Activated naive CD4-positive, alpha-beta T cell treated with Interleukin-2 at 50 U/mL for 16 hours (primary cell): ENCODE measurements around the gene CCNI2.

Source experiments
- DNase-seq: peaks from one replicate; pipeline ENCODE4 v3.0.0-alpha.2; 2020

Gene CCNI2

GRCh38 chr5:132750471-132751230 is 3.4 kb downstream of the CCNI2 start:
- DNase-seq, result no peak

GRCh38 chr5:132751444-132751843 is 4.2 kb downstream of the CCNI2 start:
- peak; percentile 58 for DNase-seq

GRCh38 chr5:132751971-132752580 is 4.8 kb downstream of the CCNI2 start:
- DNase-seq, result no peak

GRCh38 chr5:132752581-132753125 is 5.4 kb downstream of the CCNI2 start:
- DNase-seq, result no peak

- DNase-seq, result no peak
These were observed 6.1 kb downstream of the CCNI2 start for GRCh38 chr5:132753135-132753987.

GRCh38 chr5:132754111-132754510 is 6.9 kb downstream of the CCNI2 start:
- DNase-seq, result peak; percentile 1

GRCh38 chr5:132754947-132755346 is 7.7 kb downstream of the CCNI2 start:
- no peak for DNase-seq

GRCh38 chr5:132756542-132756941 is 9.3 kb downstream of the CCNI2 start:
- no peak for DNase-seq

- DNase-seq, result no peak
These were observed 11.2 kb downstream of the CCNI2 start for GRCh38 chr5:132758451-132758850.

- DNase-seq, result no peak
These were observed 12.2 kb downstream of the CCNI2 start for GRCh38 chr5:132759114-132760048.

GRCh38 chr5:132760049-132760420 is 12.8 kb downstream of the CCNI2 start:
- DNase-seq, result no peak

GRCh38 chr5:132760601-132761317 is 13.5 kb downstream of the CCNI2 start:
- no peak for DNase-seq

- DNase-seq, result no peak
These were observed 14.4 kb downstream of the CCNI2 start for GRCh38 chr5:132761321-132762240.

- DNase-seq, result no peak
These were observed 15.2 kb downstream of the CCNI2 start for GRCh38 chr5:132762246-132763000.

GRCh38 chr5:132763181-132764036 is 16.2 kb downstream of the CCNI2 start:
- DNase-seq, result no peak

GRCh38 chr5:132764051-132764450 is 16.8 kb downstream of the CCNI2 start:
- DNase-seq, result no peak

GRCh38 chr5:132764671-132765238 is 17.5 kb downstream of the CCNI2 start:
- DNase-seq, result no peak

GRCh38 chr5:132765311-132766019 is 18.2 kb downstream of the CCNI2 start:
- no peak for DNase-seq
